ENCODE results near the gene MZT2B.
"Not testable (repeated sequence)": the region's sequence is repeated elsewhere in the genome, so short reads cannot be mapped to it uniquely, and the experiment has no call there.

GRCh38 chr2:130239581-130239980 is 57.5 kb downstream of the MZT2B start:
- not testable (repeated sequence) for TF ChIP-seq POLR2AphosphoS5 (IDR thresholded peaks at IDR 0.05; ENCODE audit: low read depth, low read length); ZNF274 (CRISPR knock-in tag; IDR thresholded peaks at IDR 0.05)

Measured in HepG2 (cell line).